OCI-LY7 (cell line): Measurements from ENCODE around the gene GNG3. TPM values are rescaled to one million over a fixed set of nuclear protein-coding genes. Genes with fewer than 3 reads are reported as not detected.

ENCODE experiments used
- BruUV-seq: library from RNA; stranded (reverse); fragments of 400-500 nt; replicated peaks from 2 replicates; lab custom pipeline; 2021; lab: Mats Ljungman, UMichigan
- CTCF ChIA-PET: fragments of 300-600 bp; sonication (Branson Sonifier 250); formaldehyde crosslinking; loops from one replicate; lab custom pipeline; 2022; ENCODE audit warnings: antibody characterized with exemption; ENCODE audit not compliant: unreplicated experiment; lab: Charles Lee
- POLR2A ChIA-PET: fragments of 300-600 bp; sonication (Branson Sonifier 250); formaldehyde crosslinking; loops from one replicate; lab custom pipeline; 2022; ENCODE audit warnings: antibody characterized with exemption; lab: Charles Lee
- DNase-seq: peaks from one replicate; pipeline ENCODE4 v3.0.0-alpha.2; 2015; ENCODE audit warnings: low spot score
- H2AFZ ChIP-seq: fragments of 200-600 bp; sonication (generic), shearing (Covaris generic); 2 replicates; pipeline ENCODE4 v1.6.1; 2014; ENCODE audit warnings: mild to moderate bottlenecking, antibody characterized with exemption, low read length, moderate library complexity
- H3K27ac ChIP-seq: fragments of 200-600 bp; sonication (generic); 2 replicates; pipeline ENCODE4 v1.5.1; 2014; ENCODE audit warnings: mixed run types, low read depth, mild to moderate bottlenecking, moderate library complexity, low read length, inconsistent platforms; ENCODE audit not compliant: poor library complexity, severe bottlenecking
- H3K36me3 ChIP-seq: fragments of 200-600 bp; sonication (generic); 2 replicates; pipeline ENCODE4 v1.6.1; 2014; ENCODE audit warnings: mild to moderate bottlenecking, antibody characterized with exemption, low read length, moderate library complexity, mixed read lengths; ENCODE audit not compliant: insufficient read depth
- H3K4me1 ChIP-seq: fragments of 200-600 bp; sonication (generic); 2 replicates; pipeline ENCODE4 v1.5.1; 2014; ENCODE audit warnings: mild to moderate bottlenecking, low read length; ENCODE audit not compliant: insufficient read depth, poor library complexity, severe bottlenecking
- H3K4me2 ChIP-seq: fragments of 200-600 bp; sonication (generic); 2 replicates; pipeline ENCODE4 v1.6.1; 2014; ENCODE audit warnings: mild to moderate bottlenecking, low read length
- H3K4me3 ChIP-seq: fragments of 200-600 bp; sonication (generic); 2 replicates; pipeline ENCODE4 v1.5.1; 2014; ENCODE audit warnings: mild to moderate bottlenecking, low read depth, low read length; ENCODE audit not compliant: poor library complexity, severe bottlenecking
- H3K79me2 ChIP-seq: fragments of 200-600 bp; sonication (generic); 2 replicates; pipeline ENCODE4 v1.6.1; 2016; ENCODE audit warnings: low read depth, mild to moderate bottlenecking, low read length, moderate library complexity, mixed read lengths; ENCODE audit not compliant: insufficient read depth
- H3K9me2 ChIP-seq: fragments of 200-600 bp; sonication (generic); 2 replicates; pipeline ENCODE4 v1.6.1; 2016; ENCODE audit warnings: mild to moderate bottlenecking, low read length, mixed read lengths; ENCODE audit not compliant: insufficient read depth
- H3K9me3 ChIP-seq: fragments of 200-600 bp; sonication (generic); 2 replicates; pipeline ENCODE4 v1.6.1; 2014; ENCODE audit warnings: mild to moderate bottlenecking, mixed run types, low read length, mixed read lengths
- H4K20me1 ChIP-seq: fragments of 200-600 bp; sonication (generic); 2 replicates; pipeline ENCODE4 v1.6.1; 2014; ENCODE audit warnings: mild to moderate bottlenecking, antibody characterized with exemption, low read length, moderate library complexity, mixed read lengths; ENCODE audit not compliant: insufficient read depth
- CTCF ChIP-seq: fragments of 200-600 bp; sonication (generic); conservative IDR thresholded peaks from 2 replicates; pipeline ENCODE4 v1.5.1; 2014; ENCODE audit warnings: mild to moderate bottlenecking, antibody characterized with exemption, low read length, moderate library complexity, mixed read lengths
- EZH2phosphoT487 ChIP-seq: fragments of 200-600 bp; sonication (generic); IDR thresholded peaks from 2 replicates; pipeline ENCODE4 v1.6.1; 2018; ENCODE audit warnings: low read depth, borderline replicate concordance, mild to moderate bottlenecking, mixed run types, antibody characterized with exemption, low read length, moderate library complexity, mixed read lengths
- intact Hi-C: fragments of 100-400 bp; cut with micrococcal nuclease; formaldehyde crosslinking; loops from one replicate; pipeline ENCODE4 v1.10.0; 2022; ENCODE audit not compliant: unreplicated experiment
- total RNA-seq, 2 experiments: library from RNA; depleted of rRNA in 1 of 2; stranded (reverse); fragments of >200 nt in 1 of 2; shearing (Covaris generic) in 1 of 2; gene quantifications; 2 replicates each; pipeline ENCODE4 v1.2.3, GENCODE V29; 2014 to 2022

GNG3 gene
- total RNA-seq, 2 experiments from 2014 or later = not detected

- ChIA-PET POLR2A (interaction anchor here (0.6 to 2.0 kb wide), 37 partner anchors 9 to 856 kb away, joined by 3 to 16 read pairs (median 4); partner anchors contain the start of genes C11orf98, CSKMT, EEF1G and HNRNPUL2), CTCF (interaction anchor here (0.6 to 1.5 kb wide), 4 partner anchors 24 to 130 kb away, joined by 3 to 5 read pairs (median 4); no protein-coding TSS in a partner anchor)
- peak within 1 kb of the TSS; percentile 37 for H2AFZ ChIP-seq
- TF ChIP-seq CTCF (no peak), EZH2phosphoT487 (no peak)
- peak within 1 kb of the TSS; percentile 66 for H3K4me2 ChIP-seq
- BruUV-seq = no TSS peak
- no peaks in the 10 kb centered on the region for H3K79me2 ChIP-seq
- peak within 1 kb of the TSS; percentile 60 for H3K27ac ChIP-seq
- H3K4me1 ChIP-seq = peaks cover 20% of the 10 kb centered on the region
- intact Hi-C loops = no loop called here
- no peaks in the 10 kb centered on the region for H3K36me3 ChIP-seq
- peak within 1 kb of the TSS; percentile 71 for H3K4me3 ChIP-seq
- H4K20me1 ChIP-seq = no peaks in the 10 kb centered on the region
- DNase-seq = peak; percentile 99
- no peaks in the 10 kb centered on the region for H3K9me2 ChIP-seq
- H3K9me3 ChIP-seq = no peaks in the 10 kb centered on the region
Observed at GRCh38 chr11:62753736-62754603, 46.5 kb downstream of the GNG3 start, which contains the start of gene ZBTB3. Gene ZBTB3 (minus strand): TSS chr11:62754160. CDS start chr11:62753664, 496 bp downstream.

GRCh38 chr11:62755086-62755615 is 47.7 kb downstream of the GNG3 start:
- intact Hi-C loops = no loop called here
- BruUV-seq = no TSS peak
- no peak for TF ChIP-seq EZH2phosphoT487
- TF ChIP-seq CTCF = no peak
- Histone ChIP-seq H4K20me1 (no peaks in the 10 kb centered on the region), H3K27ac (no peak overlapping the region), H3K9me3 (no peaks in the 10 kb centered on the region), H3K4me2 (peak overlapping the region; percentile 63), H3K79me2 (no peaks in the 10 kb centered on the region), H3K4me1 (peaks cover 20% of the 10 kb centered on the region), H3K36me3 (no peaks in the 10 kb centered on the region), H3K4me3 (peak overlapping the region; percentile 71), H2AFZ (no peak overlapping the region), H3K9me2 (no peaks in the 10 kb centered on the region)
- ChIA-PET CTCF (no interaction called here), POLR2A (interaction anchor here (1.0 kb wide), 1 partner anchor 100 kb away, joined by 8 read pairs; no protein-coding TSS in a partner anchor)
- DNase-seq = no peak
